Adrenal gland (tissue), 5 donors: ENCODE data around the gene SLC26A4.

Experiments
- POLR2A ChIP-seq, 2 donors: fragments of 450-650 bp; IDR thresholded peaks; one replicate each; pipeline ENCODE4 v1.6.1; 2017; ENCODE audit warnings: antibody characterized with exemption in 2 of 2, mild to moderate bottlenecking in 2 of 2, moderate library complexity in 1 of 2
- TF ChIP-seq, protein P1 (sequence below), 6 experiments: fragments of 450-650 bp in 4 of 6; fragments of 200-600 bp in 2 of 6; sonication (generic) in 1 of 6; IDR thresholded peaks; 1 replicate in 5 of 6; 2 replicates in 1 of 6; pipeline versions ENCODE4 v1.5.1 to v1.8.0; 2016 to 2021; ENCODE audit warnings: antibody characterized with exemption in 6 of 6, mild to moderate bottlenecking in 2 of 6, moderate library complexity in 1 of 6
- donor health status: DM: no; HTN: no; CAD: no.

DNA sequence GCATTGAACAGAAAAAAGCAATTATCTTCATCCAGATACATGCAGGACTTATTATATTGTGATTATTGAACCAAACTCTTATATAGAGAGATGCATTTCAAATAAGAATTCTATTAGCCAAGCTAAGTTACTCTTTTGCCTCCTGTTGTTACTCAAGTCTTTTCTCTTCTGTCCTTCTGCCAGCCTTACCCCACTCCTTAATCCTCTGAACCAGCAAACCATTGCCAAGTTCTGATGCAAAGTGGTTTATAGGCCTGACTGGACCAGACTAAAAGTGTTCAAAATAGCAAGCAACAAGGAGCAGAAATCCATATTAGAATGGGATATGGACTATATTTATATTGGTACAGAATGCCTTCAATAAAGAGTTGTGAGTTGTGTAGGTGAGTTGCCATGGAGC lies 2.2 kb upstream of the SLC26A4 start:
- TF ChIP-seq, protein P1, sequence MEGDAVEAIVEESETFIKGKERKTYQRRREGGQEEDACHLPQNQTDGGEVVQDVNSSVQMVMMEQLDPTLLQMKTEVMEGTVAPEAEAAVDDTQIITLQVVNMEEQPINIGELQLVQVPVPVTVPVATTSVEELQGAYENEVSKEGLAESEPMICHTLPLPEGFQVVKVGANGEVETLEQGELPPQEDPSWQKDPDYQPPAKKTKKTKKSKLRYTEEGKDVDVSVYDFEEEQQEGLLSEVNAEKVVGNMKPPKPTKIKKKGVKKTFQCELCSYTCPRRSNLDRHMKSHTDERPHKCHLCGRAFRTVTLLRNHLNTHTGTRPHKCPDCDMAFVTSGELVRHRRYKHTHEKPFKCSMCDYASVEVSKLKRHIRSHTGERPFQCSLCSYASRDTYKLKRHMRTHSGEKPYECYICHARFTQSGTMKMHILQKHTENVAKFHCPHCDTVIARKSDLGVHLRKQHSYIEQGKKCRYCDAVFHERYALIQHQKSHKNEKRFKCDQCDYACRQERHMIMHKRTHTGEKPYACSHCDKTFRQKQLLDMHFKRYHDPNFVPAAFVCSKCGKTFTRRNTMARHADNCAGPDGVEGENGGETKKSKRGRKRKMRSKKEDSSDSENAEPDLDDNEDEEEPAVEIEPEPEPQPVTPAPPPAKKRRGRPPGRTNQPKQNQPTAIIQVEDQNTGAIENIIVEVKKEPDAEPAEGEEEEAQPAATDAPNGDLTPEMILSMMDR (IDR thresholded peaks at IDR 0.05) = no peak
- no peak for TF ChIP-seq POLR2A (IDR thresholded peaks at IDR 0.05)
